Effector memory CD4-positive, alpha-beta T cell (primary cell): ENCODE data around the gene PSMA7.

Experiments
- DNase-seq, 3 donors: peaks; one replicate each; pipeline ENCODE4 v3.0.0-alpha.2; 2020
- H3K27ac ChIP-seq: 2 replicates; pipeline ENCODE4 v1.7.0; 2013; ENCODE audit warnings: mild to moderate bottlenecking, low read length, moderate library complexity; ENCODE audit not compliant: insufficient read depth, poor library complexity, severe bottlenecking
- H3K27me3 ChIP-seq: replicated peaks from 2 replicates; pipeline ENCODE4 v1.7.0; 2013; ENCODE audit warnings: mild to moderate bottlenecking, low read length; ENCODE audit not compliant: insufficient read depth, control insufficient read depth, poor library complexity, severe bottlenecking
- H3K36me3 ChIP-seq: 2 replicates; pipeline ENCODE4 v1.7.0; 2013; ENCODE audit warnings: mild to moderate bottlenecking, low read length, moderate library complexity; ENCODE audit not compliant: control insufficient read depth, insufficient read depth
- H3K4me1 ChIP-seq: 2 replicates; pipeline ENCODE4 v1.7.0; 2013; ENCODE audit warnings: low read length, mild to moderate bottlenecking; ENCODE audit not compliant: control insufficient read depth, insufficient read depth, poor library complexity, severe bottlenecking
- H3K4me3 ChIP-seq: 2 replicates; pipeline ENCODE4 v1.7.0; 2013; ENCODE audit warnings: low read length, low read depth, mild to moderate bottlenecking; ENCODE audit not compliant: insufficient read depth, poor library complexity, severe bottlenecking
- H3K9me3 ChIP-seq: 2 replicates; pipeline ENCODE4 v1.7.0; 2013; ENCODE audit warnings: mild to moderate bottlenecking, low read length, moderate library complexity; ENCODE audit not compliant: control insufficient read depth

Gene PSMA7

DNA sequence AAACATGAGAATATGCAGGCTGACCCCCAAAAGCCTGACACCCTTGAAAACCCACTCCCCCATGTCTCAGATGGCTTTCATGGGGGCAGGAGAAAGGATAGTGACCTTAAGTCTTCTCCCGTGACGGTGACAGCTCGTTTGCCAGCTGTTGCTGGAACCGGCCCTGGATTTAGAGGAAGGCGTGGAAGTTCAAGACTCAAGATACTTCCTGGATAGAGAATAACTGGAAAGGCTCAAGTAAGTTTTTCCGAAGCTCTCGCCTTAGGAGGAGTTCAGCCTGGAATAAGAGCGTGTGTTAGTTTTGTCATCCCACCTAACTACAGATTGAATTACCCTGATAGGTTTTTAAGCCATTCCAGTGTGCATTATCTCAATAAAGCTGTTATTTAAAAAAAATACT is 28.1 kb upstream of the PSMA7 start:
- peaks cover 4% of the 10 kb centered on the region for H3K36me3 ChIP-seq
- no peak for DNase-seq
- H3K27me3 ChIP-seq, result no peaks in the 10 kb centered on the region
- H3K27ac ChIP-seq, result no peak overlapping the region
- no peak overlapping the region for H3K4me3 ChIP-seq
- H3K9me3 ChIP-seq, result no peaks in the 10 kb centered on the region
- H3K4me1 ChIP-seq, result no peaks in the 10 kb centered on the region

DNA sequence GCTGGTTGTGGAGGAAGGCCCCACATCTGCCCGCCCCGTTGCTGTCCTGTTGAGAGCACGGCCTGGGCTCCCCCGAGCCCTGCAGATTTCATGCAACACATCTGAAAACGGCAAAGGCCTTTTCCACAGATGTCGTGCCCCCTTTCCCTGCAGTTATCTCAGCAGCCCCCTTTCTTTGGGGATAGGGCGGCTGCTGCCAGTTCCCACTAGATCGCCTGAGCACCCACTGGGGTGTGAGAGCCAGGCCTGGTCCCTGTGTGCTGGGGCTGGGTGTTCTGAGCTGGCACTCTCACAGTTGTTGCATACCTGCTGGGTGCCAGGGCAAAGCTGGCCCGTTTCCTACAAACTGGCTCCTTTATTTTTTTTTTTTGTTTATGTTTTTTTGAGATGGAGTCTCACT is 27.3 kb upstream of the PSMA7 start:
- Histone ChIP-seq H3K27me3 (no peaks in the 10 kb centered on the region), H3K36me3 (peaks cover 10% of the 10 kb centered on the region), H3K27ac (no peak overlapping the region)

DNA sequence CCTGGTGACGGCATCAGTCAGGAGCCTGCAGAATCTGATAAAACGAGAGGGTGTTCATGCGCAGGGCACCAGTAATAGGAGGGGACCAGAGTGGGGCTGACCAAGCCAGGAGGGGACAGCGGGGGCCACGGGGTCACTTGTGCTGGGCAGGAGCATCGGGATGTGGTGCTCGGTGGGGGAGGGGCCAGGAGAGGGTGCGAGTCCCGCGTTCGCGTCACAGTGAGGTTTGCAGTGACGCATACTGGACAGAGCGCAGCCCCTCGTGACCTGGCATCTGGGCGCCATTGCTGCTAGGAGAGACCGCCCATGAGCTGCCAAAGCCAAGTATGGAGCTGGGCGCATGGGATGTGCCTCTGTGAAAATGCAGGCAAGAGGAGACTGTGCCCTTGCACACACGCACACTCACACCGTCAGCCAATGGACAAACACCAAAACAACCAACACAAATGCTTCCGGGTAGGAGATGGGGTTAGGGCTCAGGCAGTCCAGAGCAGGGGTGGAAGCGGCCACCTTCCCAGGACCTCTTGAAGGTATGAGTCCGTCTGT is 25.8 kb upstream of the PSMA7 start:
- Histone ChIP-seq H3K36me3 (peaks cover 25% of the 10 kb centered on the region), H3K27me3 (no peaks in the 10 kb centered on the region), H3K4me3 (no peak overlapping the region), H3K4me1 (no peaks in the 10 kb centered on the region), H3K9me3 (no peaks in the 10 kb centered on the region), H3K27ac (no peak overlapping the region)
- no peak for DNase-seq

More for the DNA sequence above, 27.3 kb upstream of the PSMA7 start:
- no peaks in the 10 kb centered on the region for H3K9me3 ChIP-seq
- no peaks in the 10 kb centered on the region for H3K4me1 ChIP-seq
- no peak overlapping the region for H3K4me3 ChIP-seq
- DNase-seq, result no peak

DNA sequence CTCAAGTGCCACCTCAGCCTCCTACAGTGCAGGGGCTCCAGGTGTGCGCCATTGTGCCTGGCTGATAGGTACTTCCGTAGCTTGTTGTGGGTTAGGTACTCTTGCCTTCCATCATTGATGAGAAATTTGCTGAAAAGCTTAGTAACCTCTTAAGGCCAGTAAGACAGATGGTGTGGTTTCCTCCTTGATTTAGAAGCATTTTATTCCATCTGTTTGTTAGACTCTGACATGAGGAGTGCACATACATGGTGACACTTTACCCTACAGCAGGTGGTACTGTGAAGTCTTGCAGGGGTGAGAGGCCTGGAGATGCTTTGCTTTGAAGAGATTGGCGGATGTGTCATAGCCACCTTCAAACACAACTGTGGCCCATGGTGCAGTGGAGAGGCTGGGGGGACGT is 24.9 kb upstream of the PSMA7 start:
- H3K27me3 ChIP-seq, result no peaks in the 10 kb centered on the region
- peaks cover 28% of the 10 kb centered on the region for H3K36me3 ChIP-seq
- DNase-seq, result no peak
- no peaks in the 10 kb centered on the region for H3K9me3 ChIP-seq
- H3K4me1 ChIP-seq, result no peaks in the 10 kb centered on the region
- no peak overlapping the region for H3K27ac ChIP-seq
- no peak overlapping the region for H3K4me3 ChIP-seq

DNA sequence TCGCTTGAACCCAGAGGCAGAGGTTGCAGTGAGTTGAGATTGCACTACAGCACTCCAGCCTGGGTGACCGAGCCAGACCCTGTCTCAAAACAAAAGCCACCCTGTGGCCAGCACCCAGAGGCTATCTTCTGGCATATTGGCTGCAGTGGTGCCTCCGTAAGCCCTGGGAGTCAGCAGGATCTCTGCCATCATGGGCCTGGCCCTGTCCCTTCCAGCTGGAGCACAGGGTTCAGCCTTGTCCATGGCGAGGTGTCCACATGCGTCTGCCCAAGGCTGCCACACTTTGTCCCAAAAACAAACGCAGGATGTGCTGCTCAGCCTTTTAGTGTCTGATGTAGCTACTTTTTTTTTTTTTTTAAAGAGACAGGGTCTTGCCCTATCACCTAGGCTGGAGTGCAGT is 24.3 kb upstream of the PSMA7 start:
- Histone ChIP-seq H3K4me1 (no peaks in the 10 kb centered on the region), H3K9me3 (no peaks in the 10 kb centered on the region), H3K4me3 (no peak overlapping the region), H3K27me3 (no peaks in the 10 kb centered on the region), H3K36me3 (peaks cover 30% of the 10 kb centered on the region), H3K27ac (no peak overlapping the region)
- DNase-seq, result no peak

DNA sequence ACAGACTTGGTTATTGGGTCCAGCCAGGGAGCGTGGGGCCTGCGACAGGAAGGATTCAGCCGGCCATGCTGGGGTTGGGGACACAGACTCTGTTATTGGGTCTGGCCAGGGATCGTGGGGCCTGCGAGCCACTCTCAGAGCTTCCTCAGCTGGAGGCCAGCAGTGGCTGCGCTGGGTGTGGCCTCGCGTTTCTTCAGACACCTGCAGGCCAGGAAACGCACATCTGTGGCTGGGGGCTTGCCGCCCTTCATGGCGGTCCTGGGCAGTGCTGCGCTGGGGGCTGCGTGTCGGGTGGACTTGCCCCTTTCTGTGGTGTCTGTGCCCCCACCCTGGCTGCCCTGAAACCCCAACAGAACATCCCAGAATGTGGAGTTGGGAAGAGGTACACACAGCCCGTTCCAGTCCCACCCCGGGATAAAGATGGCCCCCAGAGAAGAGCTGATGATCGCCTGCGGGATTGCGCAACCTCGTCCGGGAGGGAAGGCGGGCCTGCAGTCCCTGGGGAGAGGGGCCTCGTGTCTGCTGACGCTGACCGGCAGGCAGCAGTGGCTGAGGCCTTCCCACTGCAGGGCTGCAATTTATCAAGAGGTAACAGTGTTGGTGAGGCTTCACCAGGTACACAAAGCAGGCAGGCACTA is 22.7 kb upstream of the PSMA7 start:
- H3K27ac ChIP-seq, result no peak overlapping the region
- no peaks in the 10 kb centered on the region for H3K27me3 ChIP-seq
- no peaks in the 10 kb centered on the region for H3K9me3 ChIP-seq
- no peak overlapping the region for H3K4me3 ChIP-seq
- no peaks in the 10 kb centered on the region for H3K4me1 ChIP-seq
- peaks cover 40% of the 10 kb centered on the region for H3K36me3 ChIP-seq
- DNase-seq, result no peak

DNA sequence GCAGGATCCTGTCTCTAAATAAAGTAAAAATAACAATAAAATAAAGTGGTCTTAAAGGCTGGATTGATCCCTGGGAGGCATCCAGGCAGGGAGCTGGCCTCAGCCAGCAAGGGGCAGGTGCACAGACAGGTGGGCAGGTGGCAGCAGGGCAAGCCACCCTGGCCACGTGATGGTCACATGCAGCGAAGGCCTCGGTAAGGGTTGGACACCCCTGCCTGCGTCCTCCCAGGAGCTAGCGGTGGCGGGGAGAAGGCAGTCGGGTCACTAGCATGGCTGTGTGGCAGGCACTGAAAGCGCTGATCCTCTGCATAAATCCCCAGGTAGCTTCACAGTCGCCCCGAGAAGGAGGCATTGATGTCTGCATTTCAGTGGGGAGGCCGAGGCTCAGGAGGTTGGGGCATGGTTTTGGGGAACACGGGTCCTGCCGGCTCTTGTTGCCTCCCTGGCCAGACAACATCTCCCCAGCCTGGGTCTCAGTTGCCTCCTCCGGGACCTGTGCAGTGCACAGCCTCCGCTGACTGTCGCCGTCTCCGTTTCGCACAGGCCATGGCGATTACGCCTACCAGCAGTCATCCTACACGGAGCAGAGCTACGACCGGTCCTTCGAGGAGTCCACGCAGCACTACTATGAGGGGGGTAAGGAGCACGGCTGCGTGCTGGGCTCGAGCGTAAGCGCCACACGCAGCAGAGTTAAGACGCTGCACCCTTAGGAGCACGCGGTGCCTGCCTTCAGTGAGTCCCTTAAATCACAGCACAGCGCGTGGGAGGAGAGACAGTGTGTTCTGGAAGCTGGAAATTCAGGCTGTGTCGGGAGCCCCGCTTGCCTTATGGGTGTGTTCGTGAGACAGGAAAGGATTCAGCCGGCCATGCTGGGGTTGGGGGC is 21.9 kb upstream of the PSMA7 start:
- no peaks in the 10 kb centered on the region for H3K9me3 ChIP-seq
- no peaks in the 10 kb centered on the region for H3K4me1 ChIP-seq
- H3K27ac ChIP-seq, result no peak overlapping the region
- H3K27me3 ChIP-seq, result no peaks in the 10 kb centered on the region
- H3K4me3 ChIP-seq, result no peak overlapping the region
- no peak for DNase-seq
- peaks cover 40% of the 10 kb centered on the region for H3K36me3 ChIP-seq

DNA sequence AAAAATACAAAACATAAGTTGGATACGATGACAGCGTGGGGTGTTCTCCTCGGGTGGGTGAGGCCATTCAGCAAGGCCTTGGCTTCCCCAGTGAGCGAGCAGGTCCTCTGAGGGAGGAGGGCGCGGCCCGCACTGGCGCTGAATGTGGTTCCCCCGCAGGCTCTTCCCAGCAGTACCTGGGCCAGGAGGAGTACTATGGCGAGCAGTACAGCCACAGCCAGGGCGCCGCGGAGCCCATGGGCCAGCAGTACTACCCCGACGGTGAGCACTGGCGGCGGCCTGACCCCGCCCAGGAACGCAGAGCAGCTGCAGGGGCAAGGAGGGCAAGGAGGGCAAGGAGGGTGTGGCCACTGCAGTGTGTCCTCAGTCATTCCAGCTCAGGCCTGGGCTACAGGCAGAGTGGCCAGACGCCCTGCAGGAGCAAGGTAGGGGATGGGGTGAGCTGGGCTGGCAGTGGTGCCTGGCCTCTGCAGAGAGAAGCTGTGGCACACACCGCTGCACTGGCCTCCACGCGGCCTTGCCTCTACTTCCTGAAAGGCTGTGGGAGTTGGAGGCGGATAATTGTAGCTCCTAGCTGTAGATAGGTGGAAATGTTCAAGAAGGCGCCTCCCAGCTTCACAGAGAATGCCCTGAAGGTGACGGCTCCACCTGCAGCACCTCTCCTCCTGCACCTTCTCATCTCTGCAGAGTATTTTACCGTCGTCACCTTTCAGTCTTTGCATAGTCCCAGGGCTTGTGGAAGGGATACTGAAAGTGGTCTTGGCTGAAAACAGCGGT is 21.0 kb upstream of the PSMA7 start:
- H3K27me3 ChIP-seq, result no peaks in the 10 kb centered on the region
- no peaks in the 10 kb centered on the region for H3K4me1 ChIP-seq
- no peaks in the 10 kb centered on the region for H3K9me3 ChIP-seq
- H3K4me3 ChIP-seq, result no peak overlapping the region
- H3K36me3 ChIP-seq, result peaks cover 40% of the 10 kb centered on the region
- no peak for DNase-seq
- no peak overlapping the region for H3K27ac ChIP-seq

DNA sequence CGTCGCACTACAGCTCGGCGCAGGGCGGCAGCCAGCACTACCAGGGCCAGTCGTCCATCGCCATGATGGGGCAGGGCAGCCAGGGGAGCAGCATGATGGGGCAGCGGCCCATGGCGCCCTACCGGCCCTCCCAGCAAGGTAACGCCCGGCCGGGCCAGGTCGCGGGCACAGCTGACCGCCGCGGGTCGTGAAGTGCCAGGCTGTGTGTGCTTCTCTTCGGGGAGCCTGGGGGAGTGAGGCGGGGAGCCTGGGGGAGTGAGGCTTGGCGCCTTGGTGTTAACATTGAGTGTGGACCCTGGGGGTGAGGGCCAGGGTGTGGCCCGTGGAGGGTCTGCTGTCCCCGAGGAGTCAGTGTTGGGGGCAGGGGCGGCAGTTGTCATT is 20.3 kb upstream of the PSMA7 start:
- H3K36me3 ChIP-seq, result peaks cover 36% of the 10 kb centered on the region
- H3K4me1 ChIP-seq, result no peaks in the 10 kb centered on the region
- no peak for DNase-seq
- no peak overlapping the region for H3K27ac ChIP-seq
- H3K9me3 ChIP-seq, result no peaks in the 10 kb centered on the region
- no peaks in the 10 kb centered on the region for H3K27me3 ChIP-seq
- no peak overlapping the region for H3K4me3 ChIP-seq
